Rectal smooth muscle tissue (tissue), 1 donor: ENCODE results near the gene TRMT44.

ENCODE experiments used
- H3K27ac ChIP-seq: one replicate; pipeline ENCODE4 v1.7.0; 2013; ENCODE audit warnings: low read depth, low read length, inconsistent platforms
- H3K27me3 ChIP-seq: one replicate; pipeline ENCODE4 v1.7.0; 2013; ENCODE audit warnings: low read length; ENCODE audit not compliant: control insufficient read depth, insufficient read depth
- H3K36me3 ChIP-seq: one replicate; pipeline ENCODE4 v1.7.0; 2013; ENCODE audit warnings: low read length; ENCODE audit not compliant: control insufficient read depth, insufficient read depth
- H3K4me1 ChIP-seq: one replicate; pipeline ENCODE4 v1.7.0; 2013; ENCODE audit warnings: low read length; ENCODE audit not compliant: control insufficient read depth, insufficient read depth
- H3K4me3 ChIP-seq: one replicate; pipeline ENCODE4 v1.7.0; 2013; ENCODE audit warnings: low read length
- H3K9ac ChIP-seq: one replicate; pipeline ENCODE4 v1.7.0; 2013; ENCODE audit warnings: low read length

Gene TRMT44

GRCh38 chr4:8468746-8469535 is 28.4 kb downstream of the TRMT44 start:
- H3K36me3 ChIP-seq: peaks cover 14% of the 10 kb centered on the region

GRCh38 chr4:8469550-8469949 is 29.0 kb downstream of the TRMT44 start:
- Histone ChIP-seq H3K27me3 (no peaks in the 10 kb centered on the region), H3K36me3 (peaks cover 14% of the 10 kb centered on the region), H3K4me3 (no peak overlapping the region), H3K27ac (no peak overlapping the region), H3K4me1 (peaks cover 21% of the 10 kb centered on the region), H3K9ac (no peak overlapping the region)

More at GRCh38 chr4:8468746-8469535, 28.4 kb downstream of the TRMT44 start:
- H3K27ac ChIP-seq: no peak overlapping the region
- H3K4me1 ChIP-seq: peaks cover 18% of the 10 kb centered on the region
- no peak overlapping the region for H3K9ac ChIP-seq
- H3K27me3 ChIP-seq: no peaks in the 10 kb centered on the region
- H3K4me3 ChIP-seq: no peak overlapping the region

- Histone ChIP-seq H3K9ac (no peak overlapping the region), H3K36me3 (peaks cover 5% of the 10 kb centered on the region), H3K27ac (no peak overlapping the region), H3K4me3 (no peak overlapping the region), H3K27me3 (no peaks in the 10 kb centered on the region), H3K4me1 (peaks cover 21% of the 10 kb centered on the region)
Measured at GRCh38 chr4:8470451-8471024, 30.0 kb downstream of the TRMT44 start.

- H3K4me1 ChIP-seq: peaks cover 21% of the 10 kb centered on the region
- H3K4me3 ChIP-seq: no peak overlapping the region
- H3K9ac ChIP-seq: no peak overlapping the region
- no peaks in the 10 kb centered on the region for H3K27me3 ChIP-seq
- H3K27ac ChIP-seq: peak overlapping the region; percentile 10
- H3K36me3 ChIP-seq: peaks cover 3% of the 10 kb centered on the region
Measured at GRCh38 chr4:8471211-8471875, 30.8 kb downstream of the TRMT44 start.

- peaks cover 21% of the 10 kb centered on the region for H3K4me1 ChIP-seq
- H3K9ac ChIP-seq: no peak overlapping the region
- no peaks in the 10 kb centered on the region for H3K27me3 ChIP-seq
- peaks cover 3% of the 10 kb centered on the region for H3K36me3 ChIP-seq
- peak overlapping the region; percentile 85 for H3K27ac ChIP-seq
- H3K4me3 ChIP-seq: no peak overlapping the region
Measured at GRCh38 chr4:8472158-8472688, 31.6 kb downstream of the TRMT44 start.

- H3K4me1 ChIP-seq: peaks cover 21% of the 10 kb centered on the region
- peak overlapping the region; percentile 85 for H3K27ac ChIP-seq
Measured at GRCh38 chr4:8472689-8473197, 32.2 kb downstream of the TRMT44 start.

GRCh38 chr4:8473198-8473919 is 32.8 kb downstream of the TRMT44 start:
- Histone ChIP-seq H3K36me3 (no peaks in the 10 kb centered on the region), H3K4me1 (peaks cover 21% of the 10 kb centered on the region), H3K4me3 (no peak overlapping the region), H3K27ac (peak overlapping the region; percentile 85), H3K9ac (no peak overlapping the region), H3K27me3 (no peaks in the 10 kb centered on the region)

More at GRCh38 chr4:8472689-8473197, 32.2 kb downstream of the TRMT44 start:
- Histone ChIP-seq H3K36me3 (peaks cover 2% of the 10 kb centered on the region), H3K27me3 (no peaks in the 10 kb centered on the region), H3K9ac (no peak overlapping the region), H3K4me3 (no peak overlapping the region)

GRCh38 chr4:8473920-8474590 is 33.5 kb downstream of the TRMT44 start:
- Histone ChIP-seq H3K4me3 (no peak overlapping the region), H3K9ac (no peak overlapping the region), H3K27ac (peak overlapping the region; percentile 85), H3K36me3 (no peaks in the 10 kb centered on the region), H3K4me1 (peaks cover 21% of the 10 kb centered on the region), H3K27me3 (no peaks in the 10 kb centered on the region)

- no peaks in the 10 kb centered on the region for H3K36me3 ChIP-seq
- no peak overlapping the region for H3K27ac ChIP-seq
Measured at GRCh38 chr4:8474856-8475255, 34.3 kb downstream of the TRMT44 start.

GRCh38 chr4:8475751-8476575 is 35.4 kb downstream of the TRMT44 start:
- peaks cover 21% of the 10 kb centered on the region for H3K4me1 ChIP-seq
- H3K36me3 ChIP-seq: no peaks in the 10 kb centered on the region
- H3K4me3 ChIP-seq: no peak overlapping the region
- H3K27me3 ChIP-seq: no peaks in the 10 kb centered on the region
- no peak overlapping the region for H3K27ac ChIP-seq
- no peak overlapping the region for H3K9ac ChIP-seq

More at GRCh38 chr4:8474856-8475255, 34.3 kb downstream of the TRMT44 start:
- Histone ChIP-seq H3K9ac (no peak overlapping the region), H3K27me3 (no peaks in the 10 kb centered on the region), H3K4me3 (no peak overlapping the region), H3K4me1 (peaks cover 21% of the 10 kb centered on the region)

- H3K27me3 ChIP-seq: no peaks in the 10 kb centered on the region
- H3K4me3 ChIP-seq: no peak overlapping the region
- H3K27ac ChIP-seq: no peak overlapping the region
- H3K36me3 ChIP-seq: no peaks in the 10 kb centered on the region
- H3K9ac ChIP-seq: no peak overlapping the region
- peaks cover 19% of the 10 kb centered on the region for H3K4me1 ChIP-seq
Measured at GRCh38 chr4:8477095-8477635, 36.6 kb downstream of the TRMT44 start.
